Left lung (tissue), 10 donors: Measurements from ENCODE around the gene TMEM131. TPM values are rescaled to one million over a fixed set of nuclear protein-coding genes. Genes with fewer than 3 reads are reported as not detected.
A peak's percentile ranks its signal among the peaks of the same experiment; 100 is the strongest.

Source experiments
- ATAC-seq: fragments of 200-7000 bp; cut with Tn5 transposase; one replicate; pipeline ENCODE4 v1.9.1; 2020; ENCODE audit warnings: moderate library complexity
- DNase-seq, 4 donors: peaks; one replicate each; pipeline ENCODE4 v3.0.0-alpha.2; 2013 to 2020
- H3K27ac ChIP-seq, 2 donors: fragments of 200-600 bp; sonication (generic) in 1 of 2; one replicate each; pipeline versions ENCODE4 v1.5.0 to v1.8.0; 2020 to 2021
- H3K27me3 ChIP-seq, 2 donors: fragments of 200-600 bp; sonication (generic) in 1 of 2; one replicate each; pipeline versions ENCODE4 v1.5.0 to v1.8.0; 2020 to 2021
- H3K36me3 ChIP-seq, 2 donors: fragments of 200-600 bp; sonication (generic) in 1 of 2; one replicate each; pipeline versions ENCODE4 v1.5.0 to v1.8.0; 2020 to 2021
- H3K4me1 ChIP-seq, 2 donors: fragments of 200-600 bp; one replicate each; pipeline ENCODE4 v1.8.0; 2021
- H3K4me3 ChIP-seq, 2 donors: fragments of 200-600 bp; sonication (generic) in 1 of 2; one replicate each; pipeline versions ENCODE4 v1.5.0 to v1.8.0; 2020 to 2021; ENCODE audit warnings: mild to moderate bottlenecking in 1 of 2
- H3K9me3 ChIP-seq, 2 donors: fragments of 200-600 bp; sonication (generic) in 1 of 2; one replicate each; pipeline versions ENCODE4 v1.5.0 to v1.8.0; 2020 to 2021
- intact Hi-C, 2 donors: fragments of 100-400 bp; cut with DNase I; formaldehyde crosslinking; loops; one replicate each; pipeline versions ENCODE4 v1.11.2 to v1.14.2; 2022
- polyA plus RNA-seq, 6 donors: library from polyadenylated mRNA; unstranded; fragments of 120-200 nt; gene quantifications; one replicate each; pipeline ENCODE4 v1.2.1, GENCODE V29; 2013; ENCODE audit not compliant: insufficient read length in 6 of 6
- total RNA-seq, 2 donors: library from RNA; stranded (reverse); fragmentation: NEBNext Ultra II Directional; extraction: Animal tissue kit (Norgen Biotek cat#: 25700); gene quantifications; one replicate each; pipeline ENCODE4 v1.2.1, GENCODE V29; 2021
- TF ChIP-seq, protein P1 (sequence below), 2 donors: fragments of 200-600 bp; sonication (generic) in 1 of 2; IDR thresholded peaks; one replicate each; pipeline versions ENCODE4 v1.5.0 to v1.8.0; 2021; ENCODE audit warnings: antibody characterized with exemption in 2 of 2
- donor health status: DM: no; HTN: yes; CAD: no.
- donor health status: DM: no; HTN: no; CAD: no.

The TMEM131 gene
- total and polyA plus RNA-seq, 8 donors = 43.9 to 52.0 (median 47.8) TPM

DNA sequence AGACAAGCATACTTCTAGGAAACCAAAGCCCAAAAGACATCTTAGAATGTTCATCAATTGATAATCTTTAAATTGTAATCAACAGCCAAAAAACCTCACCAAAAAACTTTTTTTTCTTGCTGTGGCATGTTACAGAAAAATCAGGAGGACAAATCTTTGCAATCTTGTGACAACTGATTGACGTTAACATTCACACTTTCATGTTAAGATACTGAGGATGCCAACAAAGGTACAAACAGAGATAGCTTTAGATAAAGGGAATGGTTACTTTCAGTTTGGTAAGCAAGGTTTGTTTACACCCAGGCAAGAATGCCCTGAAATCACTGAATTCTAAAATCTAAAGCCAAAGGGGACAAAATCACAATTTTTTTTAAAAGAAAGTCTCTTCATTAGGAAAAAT lies 190.0 kb downstream of the TMEM131 start:
- Histone ChIP-seq H3K9me3 (no peaks in the 10 kb centered on the region), H3K4me1 (peaks cover 0 to 6% of the 10 kb centered on the region in 2 donors), H3K4me3 (no peak overlapping the region), H3K36me3 (peaks cover 0 to 72% of the 10 kb centered on the region in 2 donors), H3K27ac (no peak overlapping the region), H3K27me3 (no peaks in the 10 kb centered on the region)
- ATAC-seq (no peak), DNase-seq (no peak)
- TF ChIP-seq, protein P1, sequence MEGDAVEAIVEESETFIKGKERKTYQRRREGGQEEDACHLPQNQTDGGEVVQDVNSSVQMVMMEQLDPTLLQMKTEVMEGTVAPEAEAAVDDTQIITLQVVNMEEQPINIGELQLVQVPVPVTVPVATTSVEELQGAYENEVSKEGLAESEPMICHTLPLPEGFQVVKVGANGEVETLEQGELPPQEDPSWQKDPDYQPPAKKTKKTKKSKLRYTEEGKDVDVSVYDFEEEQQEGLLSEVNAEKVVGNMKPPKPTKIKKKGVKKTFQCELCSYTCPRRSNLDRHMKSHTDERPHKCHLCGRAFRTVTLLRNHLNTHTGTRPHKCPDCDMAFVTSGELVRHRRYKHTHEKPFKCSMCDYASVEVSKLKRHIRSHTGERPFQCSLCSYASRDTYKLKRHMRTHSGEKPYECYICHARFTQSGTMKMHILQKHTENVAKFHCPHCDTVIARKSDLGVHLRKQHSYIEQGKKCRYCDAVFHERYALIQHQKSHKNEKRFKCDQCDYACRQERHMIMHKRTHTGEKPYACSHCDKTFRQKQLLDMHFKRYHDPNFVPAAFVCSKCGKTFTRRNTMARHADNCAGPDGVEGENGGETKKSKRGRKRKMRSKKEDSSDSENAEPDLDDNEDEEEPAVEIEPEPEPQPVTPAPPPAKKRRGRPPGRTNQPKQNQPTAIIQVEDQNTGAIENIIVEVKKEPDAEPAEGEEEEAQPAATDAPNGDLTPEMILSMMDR (IDR thresholded peaks at IDR 0.05) = no peak
- intact Hi-C loops = no loop called here

DNA sequence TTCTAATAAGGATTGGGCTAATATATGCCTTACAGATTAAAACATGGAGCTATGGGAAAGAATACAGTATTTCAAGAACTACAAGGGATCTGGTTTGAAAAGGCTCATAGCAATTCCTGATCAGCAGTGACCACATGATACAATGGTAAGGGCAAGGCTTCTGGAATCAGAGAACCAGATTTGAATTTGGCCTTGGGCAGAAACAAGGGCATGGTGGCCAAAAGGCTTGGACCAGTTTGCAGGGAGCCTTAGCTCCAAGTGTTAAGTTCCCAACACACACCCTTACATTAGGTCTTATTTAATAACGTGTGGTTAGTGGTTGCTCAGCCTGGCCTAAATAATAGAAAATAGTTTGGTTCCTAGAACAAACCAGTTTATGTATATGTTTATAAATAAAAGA lies 194.7 kb downstream of the TMEM131 start:
- Histone ChIP-seq H3K9me3 (no peaks in the 10 kb centered on the region), H3K36me3 (peaks cover 0 to 86% of the 10 kb centered on the region in 2 donors), H3K27ac (no peak overlapping the region), H3K27me3 (no peaks in the 10 kb centered on the region), H3K4me3 (no peak overlapping the region), H3K4me1 (no peaks in the 10 kb centered on the region)
- no peak for DNase-seq
- TF ChIP-seq, protein P1 (IDR thresholded peaks at IDR 0.05) = no peak
- no peak for ATAC-seq
- intact Hi-C loops = no loop called here

DNA sequence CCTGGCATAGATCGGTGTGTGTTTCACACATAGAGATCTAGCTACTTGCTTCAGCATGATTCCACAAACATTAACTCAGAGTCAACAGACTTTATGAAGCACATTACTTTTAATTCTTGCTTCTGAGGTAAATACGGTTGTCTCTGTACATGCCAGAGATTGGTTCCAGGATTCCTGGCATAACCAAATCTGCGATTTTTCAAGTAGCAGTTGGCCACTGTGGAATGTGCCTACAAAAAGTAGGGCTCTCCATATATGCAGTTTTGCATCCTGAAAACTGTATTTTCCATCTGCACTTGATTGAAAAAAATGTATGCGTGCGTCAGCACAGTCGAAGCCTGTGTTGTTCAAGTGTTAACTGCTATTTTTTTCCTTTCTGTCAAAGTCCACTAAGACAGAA lies 197.3 kb downstream of the TMEM131 start:
- Histone ChIP-seq H3K36me3 (peaks cover 0 to 91% of the 10 kb centered on the region in 2 donors), H3K4me3 (no peak overlapping the region), H3K27me3 (no peaks in the 10 kb centered on the region), H3K27ac (no peak overlapping the region), H3K4me1 (no peaks in the 10 kb centered on the region), H3K9me3 (no peaks in the 10 kb centered on the region)
- ATAC-seq (peak; percentile 6), DNase-seq (no peak)
- intact Hi-C loops = no loop called here
- TF ChIP-seq, protein P1 (IDR thresholded peaks at IDR 0.05) = no peak

DNA sequence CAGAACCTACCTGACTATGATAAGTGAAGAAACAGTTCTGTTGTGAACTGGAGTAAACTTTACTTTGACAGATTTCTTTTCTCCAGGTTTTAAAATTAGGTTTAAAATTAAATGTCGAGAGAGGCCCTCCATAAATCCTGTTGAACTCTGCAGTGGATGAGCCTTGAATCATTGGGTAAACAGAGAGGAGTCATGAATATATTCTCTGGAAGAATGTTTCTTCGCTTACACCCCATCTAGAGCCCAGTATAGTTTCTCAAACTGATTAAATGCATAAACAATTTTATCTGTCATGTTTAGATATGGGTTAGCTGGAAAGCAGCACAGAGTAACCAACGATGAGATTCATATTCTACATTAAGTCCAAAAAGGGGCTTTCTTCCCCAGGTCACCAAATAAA lies 198.4 kb downstream of the TMEM131 start:
- Histone ChIP-seq H3K9me3 (no peaks in the 10 kb centered on the region), H3K36me3 (peaks cover 0 to 91% of the 10 kb centered on the region in 2 donors), H3K27me3 (no peaks in the 10 kb centered on the region), H3K4me3 (no peak overlapping the region), H3K27ac (no peak overlapping the region), H3K4me1 (no peaks in the 10 kb centered on the region)
- ATAC-seq = peak; percentile 70
- TF ChIP-seq, protein P1 (IDR thresholded peaks at IDR 0.05) = no peak
- intact Hi-C loops = no loop called here
- DNase-seq = no peak

DNA sequence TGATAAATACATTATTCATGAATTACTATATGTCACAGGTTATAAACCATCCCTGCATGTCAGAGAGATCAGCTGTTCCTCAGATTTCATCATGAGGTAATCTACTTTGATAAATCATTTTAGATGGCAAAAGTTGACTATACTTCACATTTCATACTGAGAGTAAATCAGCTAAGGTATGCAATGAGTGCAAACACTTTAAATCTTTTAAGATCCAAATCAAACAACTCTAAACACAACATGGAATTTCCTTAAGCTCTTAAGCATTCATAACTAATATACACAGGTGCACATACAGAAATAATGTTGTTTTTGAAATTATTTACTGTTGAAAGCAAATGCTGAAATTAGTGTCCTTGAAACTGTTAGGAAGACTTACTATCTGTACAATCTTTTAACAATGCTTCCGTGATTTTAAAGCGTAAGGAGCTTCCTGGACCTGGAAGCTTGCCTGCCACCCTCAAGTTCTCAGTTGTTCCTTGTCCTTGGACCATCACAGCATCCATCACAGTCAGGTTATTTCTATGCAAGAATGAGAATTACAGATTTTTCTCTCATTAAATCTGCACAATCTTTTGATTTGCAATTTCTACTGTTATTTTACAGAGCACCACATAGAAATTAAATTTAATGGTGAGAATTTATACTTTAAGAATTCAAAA lies 199.2 kb downstream of the TMEM131 start:
- Histone ChIP-seq H3K27ac (peak overlapping the region in 1 of 2 donors; percentile 27), H3K9me3 (no peaks in the 10 kb centered on the region), H3K36me3 (peaks cover 0 to 91% of the 10 kb centered on the region in 2 donors), H3K4me3 (no peak overlapping the region), H3K4me1 (no peaks in the 10 kb centered on the region), H3K27me3 (no peaks in the 10 kb centered on the region)
- DNase-seq = no peak
- ATAC-seq = peak; percentile 83
- TF ChIP-seq, protein P1 (IDR thresholded peaks at IDR 0.05) = no peak
- intact Hi-C loops = no loop called here
